K562 (cell line): ENCODE data around the gene FGFRL1. TPM values are rescaled to one million over a fixed set of nuclear protein-coding genes. Genes with fewer than 3 reads are reported as not detected.
A peak's percentile ranks its signal among the peaks of the same experiment; 100 is the strongest.

Source experiments
- CBFB ChIP-seq: sonication (generic); formaldehyde crosslinking; IDR thresholded peaks from 2 replicates; pipeline ENCODE4 v1.4.0; 2020; ENCODE audit warnings: mild to moderate bottlenecking, missing genetic modification reagents
- DMBX1 ChIP-seq: fragments of 250-450 bp; sonication (Bioruptor Pico); IDR thresholded peaks from 2 replicates; pipeline ENCODE4 v1.8.0; 2022; ENCODE audit warnings: inconsistent platforms, mild to moderate bottlenecking, moderate library complexity, borderline replicate concordance
- LEF1 ChIP-seq: fragments of 450-650 bp; IDR thresholded peaks from 2 replicates; pipeline ENCODE4 v1.6.1; 2016; ENCODE audit warnings: mild to moderate bottlenecking
- MECOM ChIP-seq: fragments of 250-450 bp; sonication (Bioruptor Pico); IDR thresholded peaks from 2 replicates; pipeline ENCODE4 v1.8.0; 2022; ENCODE audit warnings: inconsistent platforms
- NR1H2 ChIP-seq: sonication (generic); formaldehyde crosslinking; IDR thresholded peaks from 2 replicates; pipeline ENCODE4 v1.4.0; 2020; ENCODE audit warnings: mild to moderate bottlenecking, missing genetic modification reagents
- RCOR1 ChIP-seq, 2 experiments: IDR thresholded peaks; 2 replicates each; pipeline ENCODE4 v1.6.1; 2012; ENCODE audit warnings: low read depth in 2 of 2, low read length in 2 of 2, borderline replicate concordance in 1 of 2, improper control_type of control experiment in 1 of 2
- ZBTB40 ChIP-seq, 2 experiments: fragments of 450-650 bp in 1 of 2; sonication (generic) in 1 of 2; formaldehyde crosslinking in 1 of 2; IDR thresholded peaks; 2 replicates each; pipeline versions ENCODE4 v1.7.1 to v1.9.0; 2016 to 2022; ENCODE audit warnings: inconsistent platforms in 1 of 2, mild to moderate bottlenecking in 1 of 2, missing genetic modification reagents in 1 of 2
- polyA plus RNA-seq, 8 experiments: library from polyadenylated mRNA; depleted of rRNA in 4 of 8; stranded (reverse) in 5 of 8; unstranded in 3 of 8; fragments of >200 nt; fragmentation: Nextera tagmentation in 2 of 8; fragmentation: Illumina TruSeq in 1 of 8; extraction: Ambion mirVana in 2 of 8; extraction: Trizol in 1 of 8; gene quantifications; 2 replicates each; pipeline versions ENCODE4 v1.2.1 to v1.2.3, GENCODE V29; 2011 to 2014; ENCODE audit warnings: inconsistent platforms in 1 of 8, missing spikeins in 1 of 8
- total RNA-seq, 7 experiments: library from RNA; depleted of rRNA in 6 of 7; stranded (reverse); fragments of >200 nt in 6 of 7; fragmentation: Illumina TruSeq in 2 of 7; extraction: Trizol in 2 of 7; gene quantifications; 2 replicates each; pipeline versions ENCODE4 v1.2.1 to v1.2.3, GENCODE V29; 2011 to 2021; ENCODE audit warnings: low replicate concordance in 1 of 7
- TF ChIP-seq, protein P1 (sequence below): sonication (generic); formaldehyde crosslinking; IDR thresholded peaks from 2 replicates; pipeline ENCODE4 v1.8.0; 2023; ENCODE audit warnings: mild to moderate bottlenecking, missing genetic modification reagents

FGFRL1 gene
- total and polyA plus RNA-seq, 9 of the 15 experiments (the other 6 are each of a cell fraction or from before 2014, with no cell fraction given) = 0.34 to 49.9 (median 14.6) TPM

- TF ChIP-seq ZBTB40 (IDR thresholded peaks at IDR 0.05) (no peak; the same call in 1 of the 2 replicates), ZBTB40 (CRISPR knock-in tag; IDR thresholded peaks at IDR 0.05) (no peak), LEF1 (no peak), DMBX1 (CRISPR knock-in tag) (0 out of 2 replicates have a peak, but pooled peaks have one; percentile 57), RCOR1 (IDR thresholded peaks at IDR 0.05; ENCODE audit: borderline replicate concordance in 1 of 2, low read depth in 2 of 2, low read length in 2 of 2) (no peak), CBFB (CRISPR knock-in tag) (0 out of 2 replicates have a peak, but pooled peaks have one; percentile 47), MECOM (CRISPR knock-in tag) (no peak), NR1H2 (CRISPR knock-in tag) (no peak)
- TF ChIP-seq, protein P1, sequence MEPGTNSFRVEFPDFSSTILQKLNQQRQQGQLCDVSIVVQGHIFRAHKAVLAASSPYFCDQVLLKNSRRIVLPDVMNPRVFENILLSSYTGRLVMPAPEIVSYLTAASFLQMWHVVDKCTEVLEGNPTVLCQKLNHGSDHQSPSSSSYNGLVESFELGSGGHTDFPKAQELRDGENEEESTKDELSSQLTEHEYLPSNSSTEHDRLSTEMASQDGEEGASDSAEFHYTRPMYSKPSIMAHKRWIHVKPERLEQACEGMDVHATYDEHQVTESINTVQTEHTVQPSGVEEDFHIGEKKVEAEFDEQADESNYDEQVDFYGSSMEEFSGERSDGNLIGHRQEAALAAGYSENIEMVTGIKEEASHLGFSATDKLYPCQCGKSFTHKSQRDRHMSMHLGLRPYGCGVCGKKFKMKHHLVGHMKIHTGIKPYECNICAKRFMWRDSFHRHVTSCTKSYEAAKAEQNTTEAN = no peak
Observed at GRCh38 chr4:986879-987623, 24.4 kb upstream of the FGFRL1 start, which contains the start of gene IDUA (continued).
